Ishikawa (cell line): ENCODE results near the gene MARCHF3.

ENCODE experiments used
- CEBPB ChIP-seq: IDR thresholded peaks from 2 replicates; pipeline ENCODE4 v1.6.1; 2012
- EGR1 ChIP-seq: IDR thresholded peaks from 2 replicates; pipeline ENCODE4 v1.6.1; 2012
- EP300 ChIP-seq: IDR thresholded peaks from 2 replicates; pipeline ENCODE4 v1.6.1; 2012; ENCODE audit warnings: borderline replicate concordance
- FOXM1 ChIP-seq: IDR thresholded peaks from 2 replicates; pipeline ENCODE4 v1.6.1; 2012; ENCODE audit warnings: low read depth, borderline replicate concordance
- MAX ChIP-seq: IDR thresholded peaks from 2 replicates; pipeline ENCODE4 v1.6.1; 2012
- NFIC ChIP-seq: IDR thresholded peaks from 2 replicates; pipeline ENCODE4 v1.6.1; 2012
- RAD21 ChIP-seq: IDR thresholded peaks from 2 replicates; pipeline ENCODE4 v1.6.1; 2012; ENCODE audit warnings: low read depth
- REST ChIP-seq: IDR thresholded peaks from 2 replicates; pipeline ENCODE4 v1.6.1; 2012; ENCODE audit warnings: low read depth, mild to moderate bottlenecking
- TAF1 ChIP-seq: IDR thresholded peaks from 2 replicates; pipeline ENCODE4 v1.6.1; 2012; ENCODE audit warnings: low read depth, mild to moderate bottlenecking
- TCF12 ChIP-seq: IDR thresholded peaks from 2 replicates; pipeline ENCODE4 v1.6.1; 2012; ENCODE audit warnings: low read depth
- TEAD4 ChIP-seq: IDR thresholded peaks from 2 replicates; pipeline ENCODE4 v1.6.1; 2012
- USF1 ChIP-seq: IDR thresholded peaks from 2 replicates; pipeline ENCODE4 v1.6.1; 2012
- YY1 ChIP-seq: IDR thresholded peaks from 2 replicates; pipeline ENCODE4 v1.6.1; 2012; ENCODE audit warnings: low read depth

DNA sequence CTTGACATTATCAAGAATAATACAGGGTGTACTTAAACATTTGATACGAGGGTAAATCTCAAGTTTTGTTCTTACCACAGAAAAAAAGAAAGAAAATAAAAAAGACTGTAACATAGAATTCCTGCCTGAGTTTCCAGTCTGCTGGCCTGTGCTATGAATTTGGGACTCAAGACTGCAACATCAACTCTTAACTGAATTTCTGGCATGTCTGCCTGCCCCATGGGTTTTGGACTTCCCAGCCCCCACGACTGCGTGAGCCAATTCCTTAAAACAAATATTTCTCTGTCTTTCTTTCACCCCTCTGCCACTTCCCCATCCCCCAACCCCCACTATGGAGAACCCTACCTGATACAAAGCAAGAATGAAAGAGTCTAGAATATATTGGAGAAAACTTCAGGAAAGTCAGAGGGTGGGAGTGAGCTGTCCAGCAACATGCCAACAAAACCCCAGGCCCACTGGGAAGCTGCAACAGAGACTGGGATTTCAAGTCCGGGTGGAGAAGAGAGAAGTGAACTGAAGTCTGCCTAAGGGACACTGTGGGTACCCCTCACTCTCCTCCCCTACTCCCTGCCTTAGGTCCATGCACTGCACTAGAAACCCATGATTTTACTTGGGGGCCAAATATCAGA is 43.0 kb downstream of the MARCHF3 start:
- TF ChIP-seq REST (no peak), NFIC (no peak), TCF12 (no peak), MAX (no peak), EP300 (no peak), YY1 (no peak), CEBPB (no peak), RAD21 (no peak), TAF1 (no peak), EGR1 (no peak), TEAD4 (no peak), FOXM1 (no peak), USF1 (no peak)
